ENCODE data around the gene TRAPPC2. TPM values are rescaled to one million over a fixed set of nuclear protein-coding genes. Genes with fewer than 3 reads are reported as not detected.
A peak's percentile ranks its signal among the peaks of the same experiment; 100 is the strongest.

The TRAPPC2 gene
- total RNA-seq, 1 experiment from 2014 or later, result 23.6 TPM

- H3K27ac ChIP-seq, result no peak overlapping the region; the same call in 1 of the 2 replicates
- no peak overlapping the region for H3K4me2 ChIP-seq
- intact Hi-C loops (cut with micrococcal nuclease; ENCODE audit: unreplicated experiment), result no loop called here
- TF ChIP-seq CTCF (conservative IDR thresholded peaks at IDR 0.05), result no peak
- TF ChIP-seq EZH2 (IDR thresholded peaks at IDR 0.05; ENCODE audit: low read depth), result no peak
- no peaks in the 10 kb centered on the region; the same call in 1 of the 2 replicates for H3F3A ChIP-seq (ENCODE audit: insufficient read depth, low read depth)
- H3K27me3 ChIP-seq (ENCODE audit: insufficient read depth, low read depth), result no peaks in the 10 kb centered on the region
- H2AFZ ChIP-seq, result no peak overlapping the region
- peaks cover 25% of the 10 kb centered on the region for H3K4me1 ChIP-seq (replicated peaks; ENCODE audit: insufficient read depth)
- no peaks in the 10 kb centered on the region for H3K9me3 ChIP-seq (ENCODE audit: insufficient read depth, low read depth)
- H3K79me2 ChIP-seq (ENCODE audit: low read depth), result peaks cover 95% of the 10 kb centered on the region
- POLR2A ChIA-PET (ENCODE audit: unreplicated experiment), result interaction anchor here (0.6 kb wide), 2 partner anchors 14 to 37 kb away, joined by 5 to 8 read pairs; no protein-coding TSS in a partner anchor
- peaks cover 6% of the 10 kb centered on the region; the same call in 1 of the 2 replicates for H3K36me3 ChIP-seq (ENCODE audit: low read depth)
- H3K4me3 ChIP-seq, result no peak overlapping the region
- no peaks in the 10 kb centered on the region for H3K9me2 ChIP-seq (ENCODE audit: insufficient read depth)
- H4K20me1 ChIP-seq (ENCODE audit: insufficient read depth), result peaks cover 7% of the 10 kb centered on the region; the same call in 1 of the 2 replicates
- no TSS peak for BruUV-seq (replicated peaks)
- CTCF ChIA-PET, result no interaction called here
- DNase-seq, result no peak
Measured at GRCh38 chrX:13699183-13699826, 35.1 kb downstream of the TRAPPC2 start.

- intact Hi-C loops (cut with micrococcal nuclease; ENCODE audit: unreplicated experiment), result no loop called here
- peak in 1 of 2 experiments; percentile 49 for DNase-seq
- Histone ChIP-seq H4K20me1 (ENCODE audit: insufficient read depth) (peaks cover 7% of the 10 kb centered on the region; the same call in 1 of the 2 replicates), H3K4me2 (peak overlapping the region; percentile 21; the same call in 1 of the 2 replicates), H3K9me3 (ENCODE audit: insufficient read depth, low read depth) (no peaks in the 10 kb centered on the region), H3K4me3 (no peak overlapping the region), H3K36me3 (ENCODE audit: low read depth) (peaks cover 6% of the 10 kb centered on the region; the same call in 1 of the 2 replicates), H3K27ac (peak overlapping the region; percentile 19; the same call in 1 of the 2 replicates), H2AFZ (no peak overlapping the region), H3K79me2 (ENCODE audit: low read depth) (peaks cover 97% of the 10 kb centered on the region), H3K4me1 (replicated peaks; ENCODE audit: insufficient read depth) (peaks cover 33% of the 10 kb centered on the region), H3K9me2 (ENCODE audit: insufficient read depth) (no peaks in the 10 kb centered on the region), H3K27me3 (ENCODE audit: insufficient read depth, low read depth) (no peaks in the 10 kb centered on the region), H3F3A (ENCODE audit: insufficient read depth, low read depth) (peaks cover 8% of the 10 kb centered on the region; the same call in 1 of the 2 replicates)
- TF ChIP-seq EZH2 (IDR thresholded peaks at IDR 0.05; ENCODE audit: low read depth) (no peak), CTCF (conservative IDR thresholded peaks at IDR 0.05) (no peak)
- POLR2A ChIA-PET (ENCODE audit: unreplicated experiment), result interaction anchor here (0.7 kb wide), 1 partner anchor 1196 kb away, joined by 13 read pairs; no protein-coding TSS in a partner anchor
- CTCF ChIA-PET, result no interaction called here
- BruUV-seq (replicated peaks), result no TSS peak
Measured at GRCh38 chrX:13698432-13698831, 36.0 kb downstream of the TRAPPC2 start.

GRCh38 chrX:13697976-13698375 lies 36.4 kb downstream of the TRAPPC2 start:
- Histone ChIP-seq H2AFZ (no peak overlapping the region), H3K79me2 (ENCODE audit: low read depth) (peaks cover 95% of the 10 kb centered on the region), H3K27me3 (ENCODE audit: insufficient read depth, low read depth) (no peaks in the 10 kb centered on the region), H3K9me3 (ENCODE audit: insufficient read depth, low read depth) (no peaks in the 10 kb centered on the region), H3K4me1 (replicated peaks; ENCODE audit: insufficient read depth) (peaks cover 38% of the 10 kb centered on the region), H3K4me3 (no peak overlapping the region), H3K27ac (peak overlapping the region; percentile 19; the same call in 1 of the 2 replicates), H3K4me2 (peak overlapping the region; percentile 21; the same call in 1 of the 2 replicates), H4K20me1 (ENCODE audit: insufficient read depth) (peaks cover 7% of the 10 kb centered on the region; the same call in 1 of the 2 replicates), H3K9me2 (ENCODE audit: insufficient read depth) (no peaks in the 10 kb centered on the region), H3F3A (ENCODE audit: insufficient read depth, low read depth) (peaks cover 13% of the 10 kb centered on the region; the same call in 1 of the 2 replicates), H3K36me3 (ENCODE audit: low read depth) (peaks cover 6% of the 10 kb centered on the region; the same call in 1 of the 2 replicates)
- no TSS peak for BruUV-seq (replicated peaks)
- ChIA-PET POLR2A (ENCODE audit: unreplicated experiment) (no interaction called here), CTCF (no interaction called here)
- no peak for TF ChIP-seq CTCF (conservative IDR thresholded peaks at IDR 0.05)
- TF ChIP-seq EZH2 (IDR thresholded peaks at IDR 0.05; ENCODE audit: low read depth), result no peak
- intact Hi-C loops (cut with micrococcal nuclease; ENCODE audit: unreplicated experiment), result no loop called here
- DNase-seq, result no peak

All from PC-9 (cell line).